Ascending aorta (tissue), 2 donors: ENCODE results near the gene BNIP3. TPM values are rescaled to one million over a fixed set of nuclear protein-coding genes. Genes with fewer than 3 reads are reported as not detected.

Experiments used
- DNase-seq, 2 donors: peaks; one replicate each; pipeline ENCODE4 v3.0.0-alpha.2; 2019; ENCODE audit warnings: low spot score in 2 of 2
- H3K27ac ChIP-seq, 2 donors: fragments of 200-600 bp; sonication (generic); one replicate each; pipeline ENCODE4 v1.5.1; 2016 to 2017; ENCODE audit warnings: mild to moderate bottlenecking in 1 of 2
- H3K27me3 ChIP-seq: fragments of 200-600 bp; sonication (generic); one replicate; pipeline ENCODE4 v1.5.1; 2017
- H3K36me3 ChIP-seq, 2 donors: fragments of 200-600 bp; sonication (generic); one replicate each; pipeline ENCODE4 v1.5.1; 2016
- H3K4me1 ChIP-seq, 2 donors: fragments of 200-600 bp; sonication (generic); one replicate each; pipeline ENCODE4 v1.5.1; 2016 to 2017; ENCODE audit warnings: mild to moderate bottlenecking in 1 of 2
- H3K4me3 ChIP-seq, 2 donors: fragments of 200-600 bp; sonication (generic); one replicate each; pipeline ENCODE4 v1.5.1; 2016 to 2017; ENCODE audit warnings: mild to moderate bottlenecking in 1 of 2
- H3K9me3 ChIP-seq, 2 donors: fragments of 200-600 bp; sonication (generic); one replicate each; pipeline ENCODE4 v1.5.1; 2016
- intact Hi-C: fragments of 100-400 bp; cut with DNase I; formaldehyde crosslinking; loops from one replicate; pipeline ENCODE4 v1.15.1; 2023
- total RNA-seq: library from RNA; depleted of rRNA; stranded (reverse); fragments of >200 nt; gene quantifications from one replicate; pipeline ENCODE4 v1.1.0, GENCODE V29; 2016
- TF ChIP-seq, protein P1 (sequence below), 3 experiments: fragments of 200-600 bp in 2 of 3; fragments of 450-650 bp in 1 of 3; sonication (generic) in 2 of 3; IDR thresholded peaks; one replicate each; pipeline ENCODE4 v1.5.1; 2016 to 2019; ENCODE audit warnings: antibody characterized with exemption in 3 of 3, mild to moderate bottlenecking in 1 of 3, moderate library complexity in 1 of 3

The BNIP3 gene
- total RNA-seq, 1 donor from 2014 or later: 18.3 TPM

DNA sequence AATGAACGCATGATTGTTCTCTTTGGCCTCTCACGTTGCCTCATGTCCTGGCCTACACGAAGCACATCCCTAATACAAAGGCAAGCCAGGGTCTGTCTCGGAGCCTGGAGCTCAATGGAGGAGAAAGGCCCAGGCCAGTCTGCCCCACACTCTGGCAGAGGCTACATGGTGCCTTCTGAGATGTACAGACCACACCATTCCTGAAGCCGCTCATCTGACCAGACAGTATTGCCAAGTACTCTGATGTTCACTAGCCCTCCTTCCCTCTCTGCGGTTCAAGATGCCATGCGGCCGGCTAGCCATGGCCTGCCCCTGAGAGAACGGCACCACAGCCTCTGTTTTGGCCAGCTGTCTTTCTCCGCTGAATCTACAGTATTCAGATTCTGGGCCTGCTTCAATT lies 5.9 kb downstream of the BNIP3 start:
- H3K9me3 ChIP-seq: no peaks in the 10 kb centered on the region
- no peak overlapping the region for H3K27ac ChIP-seq
- H3K27me3 ChIP-seq: no peaks in the 10 kb centered on the region
- TF ChIP-seq, protein P1, sequence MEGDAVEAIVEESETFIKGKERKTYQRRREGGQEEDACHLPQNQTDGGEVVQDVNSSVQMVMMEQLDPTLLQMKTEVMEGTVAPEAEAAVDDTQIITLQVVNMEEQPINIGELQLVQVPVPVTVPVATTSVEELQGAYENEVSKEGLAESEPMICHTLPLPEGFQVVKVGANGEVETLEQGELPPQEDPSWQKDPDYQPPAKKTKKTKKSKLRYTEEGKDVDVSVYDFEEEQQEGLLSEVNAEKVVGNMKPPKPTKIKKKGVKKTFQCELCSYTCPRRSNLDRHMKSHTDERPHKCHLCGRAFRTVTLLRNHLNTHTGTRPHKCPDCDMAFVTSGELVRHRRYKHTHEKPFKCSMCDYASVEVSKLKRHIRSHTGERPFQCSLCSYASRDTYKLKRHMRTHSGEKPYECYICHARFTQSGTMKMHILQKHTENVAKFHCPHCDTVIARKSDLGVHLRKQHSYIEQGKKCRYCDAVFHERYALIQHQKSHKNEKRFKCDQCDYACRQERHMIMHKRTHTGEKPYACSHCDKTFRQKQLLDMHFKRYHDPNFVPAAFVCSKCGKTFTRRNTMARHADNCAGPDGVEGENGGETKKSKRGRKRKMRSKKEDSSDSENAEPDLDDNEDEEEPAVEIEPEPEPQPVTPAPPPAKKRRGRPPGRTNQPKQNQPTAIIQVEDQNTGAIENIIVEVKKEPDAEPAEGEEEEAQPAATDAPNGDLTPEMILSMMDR (IDR thresholded peaks at IDR 0.05): no peak
- H3K4me1 ChIP-seq: peaks cover 0 to 9% of the 10 kb centered on the region in 2 donors
- no peak overlapping the region for H3K4me3 ChIP-seq
- peaks cover 8 to 27% of the 10 kb centered on the region in 2 donors for H3K36me3 ChIP-seq
- peak in 1 of 2 donors; percentile 18 for DNase-seq
- intact Hi-C loops: no loop called here

- intact Hi-C loops: no loop called here
- no peak overlapping the region for H3K27ac ChIP-seq
- TF ChIP-seq, protein P1 (IDR thresholded peaks at IDR 0.05): no peak
- H3K4me3 ChIP-seq: no peak overlapping the region
- H3K36me3 ChIP-seq: peaks cover 16 to 35% of the 10 kb centered on the region in 2 donors
- H3K9me3 ChIP-seq: no peaks in the 10 kb centered on the region
- DNase-seq: peak in 1 of 2 donors; percentile 12
- no peaks in the 10 kb centered on the region for H3K27me3 ChIP-seq
- peaks cover 0 to 6% of the 10 kb centered on the region in 2 donors for H3K4me1 ChIP-seq
Observed at GRCh38 chr10:131975003-131975402, 6.7 kb downstream of the BNIP3 start.

- no peak overlapping the region for H3K27ac ChIP-seq
- H3K36me3 ChIP-seq: peaks cover 24 to 43% of the 10 kb centered on the region in 2 donors
- H3K9me3 ChIP-seq: no peaks in the 10 kb centered on the region
- TF ChIP-seq, protein P1 (IDR thresholded peaks at IDR 0.05): no peak
- peaks cover 0 to under 1% of the 10 kb centered on the region in 2 donors for H3K4me1 ChIP-seq
- no peak overlapping the region for H3K4me3 ChIP-seq
- intact Hi-C loops: no loop called here
- H3K27me3 ChIP-seq: no peaks in the 10 kb centered on the region
- no peak for DNase-seq
Observed at GRCh38 chr10:131974034-131974817, 7.5 kb downstream of the BNIP3 start.

DNA sequence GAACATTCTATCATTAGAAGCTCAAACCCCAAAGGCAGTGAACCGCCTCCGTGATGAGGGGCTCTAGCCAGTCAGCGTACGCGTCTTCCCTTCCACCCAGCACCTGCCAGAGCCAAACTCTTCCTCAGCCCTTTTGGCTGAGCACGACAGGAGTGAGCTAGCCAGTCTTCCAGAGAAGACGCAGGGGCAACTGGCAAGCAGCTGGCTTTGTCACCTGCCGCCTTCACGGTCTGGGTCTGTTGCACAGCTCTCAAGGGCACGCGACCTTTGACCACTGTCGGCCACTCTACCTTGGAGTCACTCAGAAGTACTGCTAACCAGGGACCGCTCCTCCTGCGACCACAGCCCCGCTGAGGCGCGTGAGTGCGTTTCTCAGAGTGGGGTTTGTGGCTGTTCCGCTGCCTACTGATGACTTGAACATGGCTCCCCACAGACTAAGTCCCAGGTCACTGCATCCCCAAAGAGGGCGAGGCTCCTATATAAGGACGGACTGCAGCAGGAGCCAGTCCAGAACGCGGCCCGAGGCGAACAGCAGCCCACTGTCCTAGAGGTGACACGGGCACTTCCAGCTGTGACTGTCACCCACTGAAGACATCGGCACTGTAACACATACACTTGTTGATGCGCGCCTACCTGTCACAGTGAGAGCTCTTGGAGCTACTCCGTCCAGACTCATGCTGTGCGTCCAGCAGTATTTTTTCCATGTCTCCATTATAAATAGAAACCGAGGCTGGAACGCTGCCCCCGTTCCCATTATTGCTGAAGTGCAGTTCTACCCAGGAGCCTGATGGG lies 8.4 kb downstream of the BNIP3 start:
- Histone ChIP-seq H3K27me3 (no peaks in the 10 kb centered on the region), H3K9me3 (no peaks in the 10 kb centered on the region), H3K4me1 (no peaks in the 10 kb centered on the region), H3K36me3 (peaks cover 29 to 51% of the 10 kb centered on the region in 2 donors), H3K27ac (no peak overlapping the region), H3K4me3 (no peak overlapping the region)
- TF ChIP-seq, protein P1 (IDR thresholded peaks at IDR 0.05): no peak
- DNase-seq: peak in 1 of 2 donors; percentile 40
- intact Hi-C loops: no loop called here

DNA sequence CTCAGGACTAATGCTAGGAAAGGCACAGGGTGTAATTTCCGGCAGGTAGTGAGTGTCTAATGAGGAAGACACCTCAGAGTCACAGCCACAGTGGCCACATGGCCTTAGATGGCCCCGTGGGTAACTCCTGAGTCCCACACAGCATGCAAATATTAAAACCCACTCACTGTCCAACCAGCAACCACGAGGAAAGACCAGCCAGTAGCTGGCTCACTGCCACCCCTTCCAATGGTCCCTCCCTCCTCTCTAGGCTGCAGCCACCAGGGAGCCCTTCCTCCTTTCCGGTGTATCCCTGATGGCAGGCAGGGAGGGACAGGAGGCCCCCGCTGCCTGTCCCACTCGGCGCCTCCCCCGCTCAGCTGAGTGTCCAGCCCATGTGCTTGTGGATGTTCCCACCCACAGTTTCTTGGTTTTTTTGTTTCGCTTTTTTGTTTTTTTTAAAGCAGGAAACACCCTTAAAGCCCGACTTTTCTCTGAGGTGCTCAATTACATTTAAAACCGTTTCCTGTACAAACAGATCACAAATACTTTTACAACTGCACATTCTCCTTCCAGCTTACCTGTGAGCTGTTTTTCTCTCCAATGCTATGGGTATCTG lies 9.2 kb downstream of the BNIP3 start:
- Histone ChIP-seq H3K9me3 (no peaks in the 10 kb centered on the region), H3K4me1 (no peaks in the 10 kb centered on the region), H3K36me3 (peaks cover 29 to 54% of the 10 kb centered on the region in 2 donors), H3K4me3 (no peak overlapping the region), H3K27ac (peak overlapping the region in 1 of 2 donors; percentile 5), H3K27me3 (no peaks in the 10 kb centered on the region)
- TF ChIP-seq, protein P1 (IDR thresholded peaks at IDR 0.05): no peak
- peak in 1 of 2 donors; percentile 48 for DNase-seq
- intact Hi-C loops: no loop called here
